AG08395 (cell line): Measurements from ENCODE around the gene CARD18.

Experiments used
- DNase-seq: peaks from one replicate; pipeline ENCODE4 v3.0.0; 2012; ENCODE audit warnings: mixed read lengths, low spot score

CARD18 gene, protein sequence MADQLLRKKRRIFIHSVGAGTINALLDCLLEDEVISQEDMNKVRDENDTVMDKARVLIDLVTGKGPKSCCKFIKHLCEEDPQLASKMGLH

DNA sequence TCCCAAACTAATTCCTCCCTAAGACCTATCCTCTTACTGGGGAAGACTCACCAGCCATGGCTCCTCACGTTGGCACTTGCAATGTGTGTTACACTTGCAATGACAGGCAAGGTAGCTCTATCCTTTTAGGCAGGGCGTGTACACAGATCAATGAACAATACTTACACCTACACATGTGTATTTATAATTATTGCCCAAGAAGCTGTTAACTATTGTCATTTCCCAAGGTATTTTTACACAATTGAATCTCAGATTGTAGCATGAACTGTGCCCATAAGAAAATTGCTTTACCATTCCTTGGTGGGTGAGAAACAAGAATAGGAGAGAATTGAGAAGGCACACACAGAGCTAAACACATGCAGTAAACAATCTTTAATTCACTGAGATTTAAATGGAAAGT is at the start of gene CARD18:
TSS of gene CARD18 (minus strand) at position 101 of the 400 bp plus-strand sequence. CDS start at position 58, 43 bp downstream.
- no peak for DNase-seq

GRCh38 chr11:105183987-105184386 is 44.4 kb upstream of the CARD18 start:
- no peak for DNase-seq

DNA sequence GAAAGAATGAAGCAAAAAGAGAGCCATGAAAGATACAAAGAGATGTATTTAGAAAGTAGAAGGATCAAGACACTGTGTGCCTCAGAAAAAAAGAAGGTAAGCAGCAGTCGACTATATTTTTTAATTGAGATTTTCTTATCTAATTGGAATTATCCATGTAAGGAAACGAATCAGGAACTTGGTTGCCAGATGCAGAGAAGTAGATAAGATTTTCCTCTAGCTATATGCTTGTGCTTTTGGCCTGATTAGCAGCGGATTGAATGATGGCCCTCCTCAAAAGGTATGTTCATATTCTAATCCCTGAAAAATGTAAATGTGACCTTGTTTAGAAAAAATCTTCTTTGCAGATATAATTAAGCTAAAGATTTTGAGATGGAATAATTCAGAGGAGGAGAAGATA is 43.9 kb upstream of the CARD18 start:
- DNase-seq = no peak

DNA sequence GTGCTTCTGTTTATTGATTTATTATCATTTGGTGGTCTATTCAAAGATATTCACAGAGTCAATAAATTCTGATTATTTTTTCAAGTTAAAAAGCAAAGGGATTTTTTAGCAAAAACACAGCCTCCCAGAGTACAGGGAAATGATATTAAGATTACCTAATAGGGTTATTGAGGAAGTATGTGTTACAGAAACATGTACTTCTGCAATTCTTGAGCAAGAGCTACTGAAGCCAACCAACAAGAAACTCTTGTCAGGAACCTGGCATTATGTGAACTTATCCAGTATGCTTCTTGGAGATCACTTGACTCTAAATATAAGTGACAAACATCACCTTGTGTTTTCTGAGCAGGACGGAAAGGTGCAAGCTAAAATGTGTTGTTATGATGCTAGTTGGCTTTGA is 42.0 kb upstream of the CARD18 start:
- no peak for DNase-seq

GRCh38 chr11:105181100-105181499 is 41.5 kb upstream of the CARD18 start:
- peak; percentile 16 for DNase-seq

- DNase-seq = no peak
Observed at GRCh38 chr11:105179542-105180278, 40.1 kb upstream of the CARD18 start.

GRCh38 chr11:105177658-105178057 is 38.1 kb upstream of the CARD18 start:
- DNase-seq = peak; percentile 57

- DNase-seq = peak; percentile 37
Observed at GRCh38 chr11:105168457-105168856, 28.9 kb upstream of the CARD18 start.

DNA sequence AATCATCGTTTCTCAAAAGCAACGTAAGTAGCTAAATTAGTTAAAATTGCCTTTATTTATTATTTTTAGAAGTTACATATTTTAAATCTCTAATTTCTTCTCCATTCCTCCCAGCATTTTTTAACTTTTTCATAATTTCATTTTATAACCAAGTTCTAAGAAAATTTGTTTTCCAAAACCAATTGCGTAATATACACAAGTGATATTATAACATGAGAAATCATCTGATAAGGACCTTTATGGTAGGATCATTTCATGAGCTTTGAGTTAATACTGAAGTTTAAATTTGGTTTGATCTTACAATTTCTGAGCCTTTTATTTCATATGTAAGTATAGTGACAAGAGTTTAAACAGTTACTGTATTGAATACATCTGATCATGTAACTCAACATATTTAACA is 27.7 kb upstream of the CARD18 start:
- no peak for DNase-seq

- no peak for DNase-seq
Observed at GRCh38 chr11:105164208-105164607, 24.6 kb upstream of the CARD18 start.

GRCh38 chr11:105162506-105162905 is 22.9 kb upstream of the CARD18 start:
- DNase-seq = no peak

- no peak for DNase-seq
Observed at GRCh38 chr11:105158436-105158835, 18.9 kb upstream of the CARD18 start.

DNA sequence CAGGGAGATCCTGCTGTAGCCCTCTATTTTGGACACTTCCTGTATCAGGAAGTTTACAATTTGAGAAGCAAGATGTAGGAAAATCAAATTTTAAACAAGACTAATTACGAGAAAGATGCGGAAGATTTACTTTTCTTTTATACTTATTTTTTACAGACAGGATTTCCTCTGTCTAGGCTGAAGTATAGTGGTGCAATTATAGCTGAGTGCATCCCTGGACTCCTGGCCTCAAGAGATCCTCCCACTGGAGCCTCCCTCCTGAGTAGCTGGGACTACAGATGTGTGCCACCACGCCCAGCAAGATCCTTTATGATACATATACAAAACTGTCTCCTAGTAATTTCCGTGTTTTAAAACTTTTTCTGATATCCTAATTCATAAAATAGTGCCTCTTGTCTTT is 17.2 kb upstream of the CARD18 start:
- no peak for DNase-seq

- no peak for DNase-seq
Observed at GRCh38 chr11:105156231-105156630, 16.7 kb upstream of the CARD18 start.

DNA sequence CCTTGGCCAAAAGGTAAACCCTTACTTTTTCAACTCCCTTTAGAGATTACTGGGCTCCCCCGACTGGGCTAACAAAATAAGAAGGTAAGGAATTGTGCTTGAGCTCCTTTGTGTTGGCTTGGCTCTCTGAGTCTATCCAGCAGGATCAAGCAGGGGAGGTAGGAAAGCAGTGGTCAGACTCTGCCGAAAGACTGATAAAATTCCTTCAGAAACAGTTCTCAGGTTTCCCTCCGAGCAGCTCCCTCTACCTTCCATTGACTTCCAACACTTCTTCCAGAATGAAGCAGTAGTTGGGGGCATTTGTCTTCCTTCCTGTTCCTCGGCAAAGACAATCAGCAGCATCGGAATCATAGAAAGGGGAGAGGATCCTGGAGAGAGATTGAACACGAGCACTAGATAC is 16.1 kb upstream of the CARD18 start:
- DNase-seq = no peak

GRCh38 chr11:105153392-105153791 is 13.8 kb upstream of the CARD18 start:
- DNase-seq = no peak

DNA sequence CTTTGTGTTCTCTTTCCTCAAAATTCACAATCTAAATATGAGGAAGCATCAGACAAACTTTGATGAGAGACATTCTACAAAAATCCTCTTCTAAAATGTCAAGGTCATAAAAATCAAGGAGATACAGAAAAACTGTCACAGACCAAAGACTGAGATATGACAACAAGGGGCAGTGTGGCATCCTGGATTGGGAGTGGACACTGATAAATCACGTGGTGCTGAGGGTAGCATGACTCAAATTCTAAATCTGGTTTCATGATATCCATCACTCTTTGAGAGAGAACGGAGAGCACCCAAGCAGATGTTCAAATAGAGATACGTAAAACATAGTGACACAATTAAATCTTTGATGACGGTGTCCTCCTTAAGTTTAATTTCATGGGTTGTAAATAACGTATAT is 13.0 kb upstream of the CARD18 start:
- no peak for DNase-seq

DNA sequence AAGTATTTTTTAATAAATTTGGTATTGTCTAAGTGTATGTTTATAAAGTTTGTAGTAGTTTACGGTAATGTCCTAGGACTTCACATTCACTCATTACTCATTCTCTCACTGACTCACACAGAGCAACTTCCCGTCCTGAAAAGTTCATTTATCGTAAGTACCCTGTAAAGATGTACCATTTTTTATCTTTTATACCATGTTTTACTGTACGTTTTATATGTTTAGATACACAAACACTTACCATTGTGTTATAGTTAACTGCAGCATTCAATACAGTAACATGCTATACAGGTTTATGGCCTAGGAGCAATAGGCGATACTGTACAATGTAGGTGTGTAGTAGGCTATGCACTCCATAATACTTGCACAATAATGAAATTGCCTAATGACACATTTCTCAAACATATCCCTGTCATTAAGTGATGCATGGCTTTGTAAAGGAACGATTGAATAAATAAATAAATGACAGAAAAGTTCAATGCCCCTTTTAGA is 12.5 kb upstream of the CARD18 start:
- no peak for DNase-seq

DNA sequence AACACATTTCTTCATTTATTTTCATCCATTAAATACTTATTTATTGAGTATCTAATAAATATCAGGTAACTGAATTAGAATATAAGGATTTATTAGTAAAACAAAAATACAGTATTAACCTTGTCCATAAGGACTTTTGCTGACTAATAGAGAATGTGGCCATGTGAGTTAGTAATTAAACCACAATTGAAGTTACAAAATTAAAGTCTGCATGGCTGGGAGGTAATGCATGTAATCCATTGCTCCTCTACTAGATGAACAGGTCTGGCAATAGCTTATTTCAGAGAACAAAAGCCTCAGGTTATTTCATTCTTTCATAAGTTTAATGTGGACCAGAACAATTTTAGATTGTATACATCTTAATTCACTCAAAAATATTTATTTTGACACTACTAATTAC is 9.9 kb upstream of the CARD18 start:
- no peak for DNase-seq

- DNase-seq = no peak
Observed at GRCh38 chr11:105148241-105148640, 8.7 kb upstream of the CARD18 start.

DNA sequence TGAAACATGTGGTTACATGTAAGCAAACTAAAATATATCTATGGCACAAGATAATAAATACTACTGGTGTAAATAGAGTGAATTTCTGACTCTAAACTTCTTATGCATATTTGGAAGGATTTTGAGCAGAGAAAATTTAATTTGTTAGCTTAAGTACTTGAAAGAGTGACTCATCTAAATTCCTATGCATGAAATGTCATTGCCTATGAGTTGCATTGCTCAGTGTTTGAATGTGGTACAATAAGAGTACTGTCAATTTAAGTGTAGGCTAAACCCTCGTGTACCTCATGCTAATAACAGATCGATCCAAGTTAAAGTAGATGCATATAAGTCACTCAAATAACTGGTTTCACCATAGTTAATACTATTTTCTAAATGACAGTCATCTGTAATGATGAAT is 5.3 kb upstream of the CARD18 start:
- DNase-seq = peak; percentile 27

GRCh38 chr11:105142167-105142566 is 2.6 kb upstream of the CARD18 start:
- DNase-seq = no peak

DNA sequence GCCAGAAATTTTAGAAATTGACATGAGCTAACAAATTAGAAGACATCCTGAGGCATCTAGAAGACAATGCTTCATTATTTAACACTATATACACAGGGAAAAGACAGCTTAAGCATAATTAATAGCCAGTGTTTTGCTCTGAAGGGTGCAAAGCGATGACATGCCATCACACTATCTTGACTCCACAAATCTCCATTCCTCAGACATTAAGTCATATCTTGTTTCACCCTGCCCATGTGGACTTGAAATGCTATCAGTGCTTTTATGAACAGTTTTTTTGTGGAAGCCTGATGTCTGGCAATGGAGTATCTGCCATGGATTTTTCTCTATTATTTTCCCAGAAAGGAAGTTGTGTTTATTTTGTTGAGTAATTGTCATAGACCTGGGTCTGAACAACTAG is 2.3 kb downstream of the CARD18 start:
- DNase-seq = no peak

GRCh38 chr11:105135883-105136282 is 3.7 kb downstream of the CARD18 start:
- no peak for DNase-seq
